Hepatocyte (in vitro differentiated cells): ENCODE results near the gene DGKG. TPM values are rescaled to one million over a fixed set of nuclear protein-coding genes. Genes with fewer than 3 reads are reported as not detected.

Source experiments
- DNase-seq: peaks from one replicate; pipeline ENCODE4 v3.0.0-alpha.2; 2016; ENCODE audit warnings: low spot score
- H2AFZ ChIP-seq: fragments of 200-600 bp; sonication (generic); 2 replicates; pipeline ENCODE4 v1.6.0; 2016; ENCODE audit warnings: antibody characterized with exemption, mild to moderate bottlenecking
- H3K27ac ChIP-seq: fragments of 200-600 bp; sonication (generic); 2 replicates; pipeline ENCODE4 v1.5.1; 2016; ENCODE audit warnings: mild to moderate bottlenecking
- H3K27me3 ChIP-seq: fragments of 200-600 bp; sonication (generic); 2 replicates; pipeline ENCODE4 v1.6.1; 2016
- H3K36me3 ChIP-seq: fragments of 200-600 bp; sonication (generic); replicated peaks from 2 replicates; pipeline ENCODE4 v1.5.1; 2016; ENCODE audit warnings: low read depth; ENCODE audit not compliant: insufficient read depth
- H3K4me1 ChIP-seq: fragments of 200-600 bp; sonication (generic); 2 replicates; pipeline ENCODE4 v1.5.1; 2016; ENCODE audit warnings: mild to moderate bottlenecking, moderate library complexity; ENCODE audit not compliant: insufficient read depth
- H3K4me2 ChIP-seq: fragments of 200-600 bp; sonication (generic); 2 replicates; pipeline ENCODE4 v1.6.0; 2016
- H3K4me3 ChIP-seq: fragments of 200-600 bp; sonication (generic); 2 replicates; pipeline ENCODE4 v1.5.1; 2016; ENCODE audit warnings: mild to moderate bottlenecking
- H3K79me2 ChIP-seq: fragments of 200-600 bp; sonication (generic); 2 replicates; pipeline ENCODE4 v1.6.0; 2017; ENCODE audit warnings: mild to moderate bottlenecking
- H3K9me2 ChIP-seq: fragments of 200-600 bp; sonication (generic); replicated peaks from 2 replicates; pipeline ENCODE4 v1.6.0; 2017; ENCODE audit warnings: mild to moderate bottlenecking; ENCODE audit not compliant: insufficient read depth
- H3K9me3 ChIP-seq: fragments of 200-600 bp; sonication (generic); 2 replicates; pipeline ENCODE4 v1.5.1; 2016; ENCODE audit warnings: low read depth, mild to moderate bottlenecking
- H4K20me1 ChIP-seq: fragments of 200-600 bp; sonication (generic); 2 replicates; pipeline ENCODE4 v1.6.0; 2016; ENCODE audit warnings: mild to moderate bottlenecking; ENCODE audit not compliant: insufficient read depth, poor library complexity, severe bottlenecking
- EZH2 ChIP-seq: fragments of 200-600 bp; sonication (generic); IDR thresholded peaks from 2 replicates; pipeline ENCODE4 v1.6.1; 2016; ENCODE audit warnings: antibody characterized with exemption, mild to moderate bottlenecking, borderline replicate concordance
- EZH2phosphoT487 ChIP-seq: fragments of 200-600 bp; sonication (generic); IDR thresholded peaks from one replicate; pipeline ENCODE4 v1.6.1; 2018; ENCODE audit warnings: antibody characterized with exemption, mild to moderate bottlenecking, low read depth, moderate library complexity; ENCODE audit not compliant: unreplicated experiment, severe bottlenecking
- WGBS: methylation state at CpG from one replicate; pipeline ENCODE4 v1.1.6; 2016; ENCODE audit warnings: low lambda C conversion rate; ENCODE audit errors: missing lambda C conversion rate; 5-methylcytosine and 5-hydroxymethylcytosine counted together
- polyA plus RNA-seq: library from polyadenylated mRNA; unstranded; fragments of >200 nt; fragmentation: Nextera tagmentation; extraction: Ambion mirVana; gene quantifications from 2 replicates; pipeline ENCODE4 v1.2.1, GENCODE V29; 2016
- total RNA-seq: library from RNA; depleted of rRNA; stranded (reverse); fragments of >200 nt; gene quantifications from 2 replicates; pipeline ENCODE4 v1.2.3, GENCODE V29; 2014
- TF ChIP-seq, protein P1 (sequence below): fragments of 200-600 bp; sonication (generic); IDR thresholded peaks from 2 replicates; pipeline ENCODE4 v1.5.1; 2016; ENCODE audit warnings: antibody characterized with exemption, mild to moderate bottlenecking; ENCODE audit not compliant: poor library complexity

DGKG gene
- total and polyA plus RNA-seq, 2 experiments from 2014 or later: not detected

DNA sequence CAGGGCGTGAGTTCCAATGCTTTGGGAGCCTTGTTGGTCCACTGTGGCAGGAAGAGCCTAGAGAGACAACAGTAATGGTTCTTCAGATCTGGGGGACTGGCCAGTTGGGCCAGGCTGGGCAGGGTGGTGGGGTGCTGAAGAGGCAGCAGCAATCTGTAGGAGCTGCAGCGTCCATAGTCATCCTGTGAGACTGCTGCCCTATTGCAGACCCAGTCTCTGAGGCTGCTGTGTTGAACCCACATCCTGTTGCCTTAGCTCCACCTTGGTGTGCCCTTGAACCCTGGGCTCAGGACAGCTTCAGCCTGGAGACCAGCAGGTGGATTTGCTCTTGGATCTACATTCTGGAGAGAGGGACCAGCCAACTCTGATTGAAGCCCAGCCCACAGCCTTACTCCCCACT lies 229.5 kb downstream of the DGKG start:
- WGBS: 87% methylated on average over 2 of the region's 2 CpGs
- Histone ChIP-seq H3K4me2 (no peak overlapping the region), H3K27me3 (no peaks in the 10 kb centered on the region), H3K79me2 (no peaks in the 10 kb centered on the region), H2AFZ (no peak overlapping the region), H3K9me2 (no peaks in the 10 kb centered on the region), H4K20me1 (no peaks in the 10 kb centered on the region), H3K9me3 (no peaks in the 10 kb centered on the region), H3K27ac (no peak overlapping the region), H3K36me3 (no peaks in the 10 kb centered on the region), H3K4me3 (no peak overlapping the region), H3K4me1 (no peaks in the 10 kb centered on the region)
- TF ChIP-seq, protein P1, sequence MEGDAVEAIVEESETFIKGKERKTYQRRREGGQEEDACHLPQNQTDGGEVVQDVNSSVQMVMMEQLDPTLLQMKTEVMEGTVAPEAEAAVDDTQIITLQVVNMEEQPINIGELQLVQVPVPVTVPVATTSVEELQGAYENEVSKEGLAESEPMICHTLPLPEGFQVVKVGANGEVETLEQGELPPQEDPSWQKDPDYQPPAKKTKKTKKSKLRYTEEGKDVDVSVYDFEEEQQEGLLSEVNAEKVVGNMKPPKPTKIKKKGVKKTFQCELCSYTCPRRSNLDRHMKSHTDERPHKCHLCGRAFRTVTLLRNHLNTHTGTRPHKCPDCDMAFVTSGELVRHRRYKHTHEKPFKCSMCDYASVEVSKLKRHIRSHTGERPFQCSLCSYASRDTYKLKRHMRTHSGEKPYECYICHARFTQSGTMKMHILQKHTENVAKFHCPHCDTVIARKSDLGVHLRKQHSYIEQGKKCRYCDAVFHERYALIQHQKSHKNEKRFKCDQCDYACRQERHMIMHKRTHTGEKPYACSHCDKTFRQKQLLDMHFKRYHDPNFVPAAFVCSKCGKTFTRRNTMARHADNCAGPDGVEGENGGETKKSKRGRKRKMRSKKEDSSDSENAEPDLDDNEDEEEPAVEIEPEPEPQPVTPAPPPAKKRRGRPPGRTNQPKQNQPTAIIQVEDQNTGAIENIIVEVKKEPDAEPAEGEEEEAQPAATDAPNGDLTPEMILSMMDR: no peak
- no peak for DNase-seq

DNA sequence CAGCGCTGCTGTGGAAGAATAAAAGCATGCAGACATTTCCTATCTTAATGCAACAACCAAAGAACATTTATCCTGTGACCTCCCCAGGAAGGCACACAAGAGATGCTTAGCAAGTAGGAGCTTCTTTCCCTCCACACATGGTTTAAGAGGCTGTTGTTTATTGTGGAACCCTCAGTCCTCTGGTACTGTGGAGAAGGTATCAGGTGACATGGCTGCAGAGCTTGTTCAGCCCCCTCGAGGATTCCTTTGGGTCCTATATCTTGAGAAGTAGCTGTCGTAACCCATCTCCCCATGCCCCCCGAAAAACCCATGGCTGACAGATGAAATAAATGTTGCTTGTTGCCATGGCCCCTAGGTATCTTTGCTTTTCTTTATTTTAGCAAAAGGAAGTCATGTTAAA lies 232.8 kb downstream of the DGKG start:
- DNase-seq: no peak
- H3K4me1 ChIP-seq: peaks cover under 1% of the 10 kb centered on the region
- no peaks in the 10 kb centered on the region for H3K79me2 ChIP-seq
- H3K36me3 ChIP-seq: no peaks in the 10 kb centered on the region
- no peak overlapping the region for H3K27ac ChIP-seq
- no peaks in the 10 kb centered on the region for H3K9me2 ChIP-seq
- TF ChIP-seq EZH2phosphoT487 (no peak), EZH2 (no peak)
- TF ChIP-seq, protein P1: no peak
- H3K4me2 ChIP-seq: no peak overlapping the region
- H4K20me1 ChIP-seq: no peaks in the 10 kb centered on the region
- H3K9me3 ChIP-seq: no peaks in the 10 kb centered on the region
- H2AFZ ChIP-seq: no peak overlapping the region
- WGBS: 75% methylated on average over 4 of the region's 4 CpGs
- no peaks in the 10 kb centered on the region for H3K27me3 ChIP-seq
- no peak overlapping the region for H3K4me3 ChIP-seq

DNA sequence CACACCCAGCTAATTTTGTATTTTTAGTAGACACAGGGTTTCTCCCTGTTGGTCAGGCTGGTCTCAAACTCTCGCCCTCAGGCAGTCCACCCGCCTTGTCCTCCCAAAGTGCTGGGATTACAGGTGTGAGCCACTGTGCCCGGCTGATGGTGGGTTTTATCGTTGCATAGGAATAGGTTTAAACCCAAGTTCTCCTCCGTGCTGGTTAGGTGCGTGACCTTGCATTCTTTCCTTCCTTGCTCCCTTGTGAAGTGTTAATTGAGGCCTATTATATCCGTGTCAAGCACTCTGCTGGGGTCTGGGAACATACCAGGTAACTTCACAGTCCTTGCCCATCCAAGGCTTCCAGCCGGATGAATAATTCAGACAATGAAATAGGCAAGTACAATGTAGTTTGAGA lies 233.9 kb downstream of the DGKG start:
- Histone ChIP-seq H3K27me3 (no peaks in the 10 kb centered on the region), H4K20me1 (no peaks in the 10 kb centered on the region), H3K36me3 (no peaks in the 10 kb centered on the region), H3K27ac (no peak overlapping the region), H3K9me2 (no peaks in the 10 kb centered on the region), H3K9me3 (no peaks in the 10 kb centered on the region), H3K79me2 (no peaks in the 10 kb centered on the region), H3K4me1 (peaks cover 3% of the 10 kb centered on the region), H2AFZ (no peak overlapping the region), H3K4me3 (no peak overlapping the region), H3K4me2 (no peak overlapping the region)
- TF ChIP-seq EZH2 (no peak), EZH2phosphoT487 (no peak)
- TF ChIP-seq, protein P1: no peak
- DNase-seq: no peak
- WGBS: 67% methylated on average over 8 of the region's 8 CpGs

DNA sequence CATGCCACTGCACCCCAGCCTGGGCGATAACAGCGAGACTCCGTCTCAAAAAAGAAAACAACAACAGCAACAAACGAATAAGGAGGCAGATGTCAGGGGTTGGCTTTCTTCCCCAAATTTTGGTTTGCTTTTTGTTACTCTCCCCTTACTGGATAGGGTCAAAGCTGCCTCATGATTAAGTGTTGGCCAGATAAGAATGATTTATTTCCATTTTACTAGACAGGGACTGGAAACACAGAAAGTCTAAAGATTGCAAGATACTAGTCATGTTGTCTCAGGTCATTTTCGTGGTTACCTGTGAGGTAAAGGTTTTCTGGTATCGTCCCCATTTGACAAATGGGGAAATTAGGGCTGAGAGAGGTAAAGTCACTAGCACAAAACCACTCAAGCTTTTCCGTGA lies 234.6 kb downstream of the DGKG start:
- Histone ChIP-seq H3K4me1 (peaks cover 3% of the 10 kb centered on the region), H3K4me3 (no peak overlapping the region), H3K27ac (no peak overlapping the region), H4K20me1 (no peaks in the 10 kb centered on the region), H3K4me2 (no peak overlapping the region), H3K79me2 (no peaks in the 10 kb centered on the region), H3K27me3 (no peaks in the 10 kb centered on the region), H3K36me3 (no peaks in the 10 kb centered on the region), H2AFZ (no peak overlapping the region), H3K9me2 (no peaks in the 10 kb centered on the region), H3K9me3 (no peaks in the 10 kb centered on the region)
- TF ChIP-seq EZH2 (no peak), EZH2phosphoT487 (no peak)
- TF ChIP-seq, protein P1: no peak
- 91% methylated on average over 7 of the region's 7 CpGs for WGBS
- no peak for DNase-seq
